GM19023 (cell line): ENCODE results near the gene TMEM183A.
A peak's percentile ranks its signal among the peaks of the same experiment; 100 is the strongest.
"Not testable (repeated sequence)": the region's sequence is repeated elsewhere in the genome, so short reads cannot be mapped to it uniquely, and the experiment has no call there.

Source experiments
- ATAC-seq: cut with Tn5 transposase; IDR thresholded peaks from one replicate; pipeline ENCODE4 v1.9.1; 2021; ENCODE audit warnings: mild to moderate bottlenecking, moderate library complexity; ENCODE audit not compliant: unreplicated experiment

Gene TMEM183A

GRCh38 chr1:203006948-203007871 lies at the start of gene TMEM183A:
Gene TMEM183A, plus strand, starts transcription at chr1:203007374. Its CDS starts 92 bp downstream, at chr1:203007466.
- ATAC-seq = peak; percentile 93

- ATAC-seq = peak; percentile 99
These were observed 49.2 kb upstream of the TMEM183A start, which contains the start of gene ADIPOR1 for GRCh38 chr1:202957733-202958543. Gene ADIPOR1, minus strand, starts transcription at chr1:202958312. Its CDS starts 7,242 bp downstream, at chr1:202951070.

- ATAC-seq = no peak
These were observed 48.5 kb upstream of the TMEM183A start for GRCh38 chr1:202958544-202959275.

- ATAC-seq = no peak
These were observed 47.9 kb upstream of the TMEM183A start for GRCh38 chr1:202959276-202959620.

GRCh38 chr1:202961220-202961880 lies 45.8 kb upstream of the TMEM183A start:
- no peak for ATAC-seq

- ATAC-seq = no peak
These were observed 42.3 kb upstream of the TMEM183A start for GRCh38 chr1:202964791-202965410.

- no peak for ATAC-seq
These were observed 41.8 kb upstream of the TMEM183A start for GRCh38 chr1:202965422-202965821.

GRCh38 chr1:202966006-202966898 lies 40.9 kb upstream of the TMEM183A start:
- peak; percentile 22 for ATAC-seq

GRCh38 chr1:202967684-202968281 lies 39.4 kb upstream of the TMEM183A start:
- peak; percentile 22 for ATAC-seq

- ATAC-seq = no peak
These were observed 38.8 kb upstream of the TMEM183A start for GRCh38 chr1:202968351-202968750.

GRCh38 chr1:202968895-202969295 lies 38.3 kb upstream of the TMEM183A start:
- no peak for ATAC-seq

- ATAC-seq = no peak
These were observed 35.1 kb upstream of the TMEM183A start for GRCh38 chr1:202972046-202972445.

GRCh38 chr1:202974856-202975255 lies 32.3 kb upstream of the TMEM183A start:
- ATAC-seq = no peak

GRCh38 chr1:202976633-202977032 lies 30.5 kb upstream of the TMEM183A start:
- no peak for ATAC-seq

GRCh38 chr1:202979459-202979858 lies 27.7 kb upstream of the TMEM183A start:
- ATAC-seq = no peak

- ATAC-seq = no peak
These were observed 25.2 kb upstream of the TMEM183A start for GRCh38 chr1:202981939-202982338.

GRCh38 chr1:202982715-202983430 lies 24.3 kb upstream of the TMEM183A start:
- ATAC-seq = no peak

GRCh38 chr1:202986120-202986519 lies 21.1 kb upstream of the TMEM183A start:
- ATAC-seq = not testable (repeated sequence)
